D721Med (cell line): ENCODE measurements around the gene PTX3.

Experiments used
- DNase-seq: peaks from one replicate; pipeline ENCODE4 v3.0.0; 2011; ENCODE audit warnings: low spot score; ENCODE audit not compliant: insufficient read length
- FAIRE-seq: peaks from 2 replicates; lab custom pipeline; 2011; peaks lifted over from hg19 to GRCh38; lab: Jason Lieb, UNC
- TF ChIP-seq, protein P1 (sequence below): IDR thresholded peaks from 2 replicates; pipeline ENCODE4 v1.5.1; 2012; ENCODE audit warnings: mild to moderate bottlenecking, control low read depth; ENCODE audit not compliant: insufficient read depth; ENCODE audit errors: missing control alignments

The PTX3 gene

DNA sequence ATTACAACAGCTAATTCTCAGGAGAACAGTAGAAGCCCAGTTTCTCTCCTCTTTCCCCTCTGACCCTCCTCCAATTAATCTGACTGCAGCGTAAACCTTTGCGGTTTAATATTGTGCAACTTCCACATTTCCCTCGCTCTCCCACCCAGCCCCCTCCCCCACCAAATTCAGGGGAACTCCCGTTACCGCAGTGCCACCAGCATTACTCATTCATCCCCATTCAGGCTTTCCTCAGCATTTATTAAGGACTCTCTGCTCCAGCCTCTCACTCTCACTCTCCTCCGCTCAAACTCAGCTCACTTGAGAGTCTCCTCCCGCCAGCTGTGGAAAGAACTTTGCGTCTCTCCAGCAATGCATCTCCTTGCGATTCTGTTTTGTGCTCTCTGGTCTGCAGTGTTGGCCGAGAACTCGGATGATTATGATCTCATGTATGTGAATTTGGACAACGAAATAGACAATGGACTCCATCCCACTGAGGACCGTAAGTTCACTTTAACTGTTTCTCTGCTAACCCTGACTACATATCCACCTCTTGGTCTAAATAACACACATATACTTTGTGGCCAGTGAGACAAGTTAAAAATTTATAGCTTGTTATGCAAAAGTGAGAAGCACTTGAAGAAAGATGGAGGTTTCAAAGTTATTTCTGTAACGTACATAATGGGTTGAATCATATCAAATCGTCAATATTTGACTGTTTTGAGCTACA, at the start of gene PTX3:
Gene PTX3 (plus strand): TSS at position 268 of the 709 bp plus-strand sequence. CDS start 84 bp downstream, at position 352.
- FAIRE-seq = no peak
- TF ChIP-seq, protein P1, sequence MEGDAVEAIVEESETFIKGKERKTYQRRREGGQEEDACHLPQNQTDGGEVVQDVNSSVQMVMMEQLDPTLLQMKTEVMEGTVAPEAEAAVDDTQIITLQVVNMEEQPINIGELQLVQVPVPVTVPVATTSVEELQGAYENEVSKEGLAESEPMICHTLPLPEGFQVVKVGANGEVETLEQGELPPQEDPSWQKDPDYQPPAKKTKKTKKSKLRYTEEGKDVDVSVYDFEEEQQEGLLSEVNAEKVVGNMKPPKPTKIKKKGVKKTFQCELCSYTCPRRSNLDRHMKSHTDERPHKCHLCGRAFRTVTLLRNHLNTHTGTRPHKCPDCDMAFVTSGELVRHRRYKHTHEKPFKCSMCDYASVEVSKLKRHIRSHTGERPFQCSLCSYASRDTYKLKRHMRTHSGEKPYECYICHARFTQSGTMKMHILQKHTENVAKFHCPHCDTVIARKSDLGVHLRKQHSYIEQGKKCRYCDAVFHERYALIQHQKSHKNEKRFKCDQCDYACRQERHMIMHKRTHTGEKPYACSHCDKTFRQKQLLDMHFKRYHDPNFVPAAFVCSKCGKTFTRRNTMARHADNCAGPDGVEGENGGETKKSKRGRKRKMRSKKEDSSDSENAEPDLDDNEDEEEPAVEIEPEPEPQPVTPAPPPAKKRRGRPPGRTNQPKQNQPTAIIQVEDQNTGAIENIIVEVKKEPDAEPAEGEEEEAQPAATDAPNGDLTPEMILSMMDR = no peak
- no peak for DNase-seq

DNA sequence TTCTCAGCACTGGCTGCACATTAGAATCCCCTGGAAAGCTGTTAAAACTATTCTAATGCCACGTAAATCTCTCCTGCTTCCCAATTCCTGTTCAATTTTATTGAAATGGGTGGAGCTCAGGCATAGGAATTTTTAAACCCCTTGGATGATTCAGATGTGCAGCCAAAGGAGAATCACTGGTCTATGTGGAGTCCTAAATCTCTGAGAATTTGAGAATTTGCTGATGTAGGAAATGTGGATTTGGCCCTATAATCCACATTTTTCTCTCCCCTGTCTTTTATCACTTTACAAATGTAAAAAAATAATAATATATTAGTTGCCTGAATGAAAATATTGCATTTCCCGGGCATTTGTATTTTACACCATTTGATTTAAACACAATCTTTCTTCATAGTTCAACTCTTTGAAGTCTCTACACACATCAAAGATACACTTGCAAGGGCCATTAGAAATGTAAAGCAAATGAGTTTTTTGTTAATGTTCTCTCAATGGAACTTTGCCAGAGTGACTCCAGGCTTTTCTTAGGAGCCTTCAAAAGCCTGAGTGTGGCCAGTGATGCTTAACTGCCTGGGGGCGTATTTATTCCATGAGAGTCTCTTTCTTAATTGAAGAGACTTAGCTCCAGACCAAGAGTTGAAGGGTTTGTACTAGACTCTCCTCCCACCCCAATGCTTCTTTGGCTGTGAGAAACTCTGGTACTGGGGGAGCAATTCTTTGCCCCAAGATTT, 48.8 kb upstream of the PTX3 start:
- no peak for DNase-seq
- FAIRE-seq = no peak
- TF ChIP-seq, protein P1 = no peak

DNA sequence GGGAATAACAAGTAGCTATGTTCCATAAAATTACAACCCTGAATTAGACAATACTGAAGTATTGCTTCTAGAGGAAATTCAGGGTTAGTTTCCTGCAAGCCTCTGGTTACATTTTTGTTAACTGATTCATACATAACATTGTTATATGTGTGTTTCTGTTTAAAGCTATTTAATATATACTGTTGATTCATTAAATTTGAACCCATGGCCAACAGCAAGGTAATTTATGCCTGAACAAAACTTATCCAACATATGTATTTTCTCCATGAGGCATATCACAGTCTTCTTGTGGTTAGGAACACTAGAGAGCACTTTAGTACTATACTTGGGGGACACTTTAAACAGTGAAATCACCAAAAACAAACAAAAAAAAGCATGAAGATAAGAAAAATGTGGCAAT, 47.7 kb upstream of the PTX3 start:
- TF ChIP-seq, protein P1 = no peak
- no peak for FAIRE-seq
- no peak for DNase-seq

DNA sequence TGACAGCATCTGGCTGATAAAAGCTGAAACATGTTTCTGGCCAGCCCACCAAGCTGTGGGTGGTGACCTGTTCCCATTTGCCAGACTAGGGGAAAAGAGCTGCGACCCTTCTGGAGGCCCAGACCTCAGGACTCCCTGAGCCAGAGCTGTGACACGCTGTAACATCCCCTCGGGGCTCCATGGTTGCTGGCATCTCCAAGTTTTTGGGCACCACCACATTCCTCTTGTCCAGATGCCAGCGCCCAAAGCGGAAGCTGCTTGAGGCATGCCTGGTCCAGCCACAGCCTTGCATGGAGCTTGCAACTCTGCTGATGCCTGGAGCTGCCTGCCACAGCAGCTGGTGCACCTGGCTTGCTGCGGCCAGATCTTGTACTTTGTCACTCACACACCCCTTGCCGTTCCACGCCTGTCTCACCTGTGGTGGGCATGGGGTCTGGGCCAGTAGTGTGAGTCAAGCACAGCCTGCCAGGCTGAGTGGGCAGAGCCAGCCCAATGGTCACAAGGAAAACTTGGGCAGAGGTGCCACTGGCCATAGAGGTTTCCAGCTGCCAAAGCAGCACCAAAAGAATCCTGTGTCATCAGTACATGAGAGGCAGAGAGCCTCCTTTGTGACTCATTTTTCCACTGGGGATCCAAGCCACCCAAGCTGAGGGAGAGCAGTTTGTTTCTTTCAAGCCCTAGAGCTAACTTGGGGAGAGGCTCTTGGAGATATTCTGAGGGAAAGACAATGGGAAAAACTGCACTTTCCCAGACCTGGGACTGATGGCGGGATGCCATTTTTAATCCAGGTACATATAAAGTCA, 45.7 kb upstream of the PTX3 start:
- FAIRE-seq (no peak), DNase-seq (no peak)
- TF ChIP-seq, protein P1 = no peak

DNA sequence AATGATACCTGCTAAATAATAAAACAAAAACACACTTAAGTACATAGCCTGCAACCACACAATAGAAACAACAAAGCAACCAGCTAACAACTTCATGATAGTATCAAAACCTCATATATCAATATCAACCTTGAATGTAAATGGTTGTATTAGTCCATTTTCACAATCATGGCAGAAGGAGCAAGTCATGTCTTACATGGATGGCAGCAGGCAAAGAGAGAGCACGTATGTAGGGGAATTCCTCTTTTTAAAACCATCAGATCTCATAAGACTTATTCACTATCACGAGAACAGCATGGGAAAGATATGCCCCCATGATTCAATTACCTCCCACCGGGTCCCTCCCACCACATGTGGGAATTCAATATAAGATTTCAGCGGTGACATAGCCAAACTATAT, 44.5 kb upstream of the PTX3 start:
- no peak for DNase-seq
- TF ChIP-seq, protein P1 = no peak
- FAIRE-seq = no peak

DNA sequence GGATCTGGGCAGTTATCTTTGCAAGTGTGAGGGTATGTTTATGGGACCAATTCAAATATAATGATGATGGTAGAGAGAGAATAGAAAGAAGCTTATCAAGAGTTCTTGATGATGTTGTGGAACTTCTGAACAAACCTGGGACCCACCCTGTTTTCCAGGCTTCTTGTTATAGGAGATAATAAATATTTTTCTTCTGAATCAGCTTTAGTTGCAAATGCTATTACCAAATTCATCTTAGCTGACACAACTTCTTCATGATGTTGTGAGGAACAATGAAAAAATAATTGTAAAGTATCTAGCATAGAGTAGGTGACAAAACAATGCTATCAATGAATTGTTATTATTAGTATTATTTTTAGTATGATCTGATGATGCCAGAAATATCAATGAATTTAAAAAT, 43.5 kb upstream of the PTX3 start:
- TF ChIP-seq, protein P1 = no peak
- no peak for DNase-seq
- no peak for FAIRE-seq
